Myocyte (in vitro differentiated cells): ENCODE data around the gene FAM149A. TPM values are rescaled to one million over a fixed set of nuclear protein-coding genes. Genes with fewer than 3 reads are reported as not detected.

Experiments used
- DNase-seq: peaks from one replicate; pipeline ENCODE4 v3.0.0-alpha.2; 2012; ENCODE audit warnings: low read depth
- total RNA-seq: library from RNA; depleted of rRNA; stranded (reverse); fragments of >200 nt; gene quantifications from 2 replicates; pipeline ENCODE4 v1.2.3, GENCODE V29; 2014

Gene FAM149A
- total RNA-seq, 1 donor from 2014 or later = 0.45 TPM

GRCh38 chr4:186201010-186201409 lies 96.5 kb downstream of the FAM149A start:
- DNase-seq = no peak

GRCh38 chr4:186201535-186202230 lies 97.2 kb downstream of the FAM149A start:
- no peak for DNase-seq

DNA sequence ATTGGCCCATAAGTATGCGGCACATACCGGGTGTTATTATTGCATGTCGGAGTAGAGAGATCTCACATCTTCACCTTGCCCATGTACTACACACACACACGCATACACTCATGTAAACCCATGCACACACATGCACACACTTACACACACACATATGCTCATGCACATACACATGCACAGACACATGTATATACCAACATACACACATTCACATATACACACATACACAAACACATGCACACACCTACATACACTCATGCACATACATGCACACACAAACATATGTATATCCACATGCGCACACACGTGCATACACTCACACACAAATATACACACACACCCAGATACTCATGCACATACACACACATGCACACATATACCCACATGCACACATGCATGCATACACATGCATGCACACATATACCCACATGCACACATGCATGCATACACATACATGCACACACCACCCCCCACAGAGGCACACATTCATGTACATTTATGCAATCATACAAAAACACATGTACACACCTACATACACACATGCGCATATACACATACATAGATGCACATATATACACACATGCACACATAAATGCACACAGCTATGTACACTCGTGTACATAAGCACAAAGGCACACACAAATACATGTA lies 98.1 kb downstream of the FAM149A start:
- DNase-seq = no peak

- DNase-seq = no peak
These were observed 98.9 kb downstream of the FAM149A start for GRCh38 chr4:186203406-186203805.

DNA sequence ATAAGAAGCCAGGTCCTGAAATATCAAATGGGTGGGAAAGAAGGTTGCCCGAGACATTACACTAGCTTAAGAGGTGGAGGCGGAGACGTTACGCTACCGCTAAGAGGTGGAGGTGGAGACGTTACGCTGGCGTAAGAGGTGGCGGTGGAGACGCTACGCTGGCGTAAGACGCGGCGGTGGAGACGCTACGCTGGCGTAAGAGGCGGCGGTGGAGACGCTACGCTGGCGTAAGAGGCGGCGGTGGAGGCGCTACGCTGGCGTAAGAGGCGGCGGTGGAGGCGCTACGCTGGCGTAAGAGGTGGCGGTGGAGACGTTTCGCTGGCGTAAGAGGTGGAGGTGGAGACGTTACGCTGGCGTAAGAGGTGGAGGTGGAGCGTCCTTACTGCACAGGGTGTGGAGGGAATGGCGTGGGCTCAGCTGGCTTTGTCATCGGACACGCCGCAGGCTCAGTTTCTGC lies 99.6 kb downstream of the FAM149A start:
- no peak for DNase-seq

- no peak for DNase-seq
These were observed 100.2 kb downstream of the FAM149A start for GRCh38 chr4:186204686-186205085.

DNA sequence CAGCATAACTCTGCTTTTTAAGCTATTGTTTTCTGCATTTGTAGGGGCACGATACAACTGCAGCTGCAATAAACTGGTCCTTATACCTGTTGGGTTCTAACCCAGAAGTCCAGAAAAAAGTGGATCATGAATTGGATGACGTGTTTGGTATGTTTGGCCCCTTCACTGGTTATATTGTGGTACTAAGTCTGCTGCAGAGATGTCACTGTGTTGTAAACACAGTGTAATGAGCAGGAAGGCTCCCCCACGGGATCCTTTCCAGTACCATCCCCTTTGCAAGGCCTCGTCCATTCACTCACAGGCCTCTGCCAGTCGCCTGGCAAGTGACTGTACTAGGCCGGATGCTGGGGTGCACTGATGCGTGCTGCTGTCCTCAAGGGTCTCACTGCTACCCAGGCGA lies 100.7 kb downstream of the FAM149A start:
- DNase-seq = no peak

DNA sequence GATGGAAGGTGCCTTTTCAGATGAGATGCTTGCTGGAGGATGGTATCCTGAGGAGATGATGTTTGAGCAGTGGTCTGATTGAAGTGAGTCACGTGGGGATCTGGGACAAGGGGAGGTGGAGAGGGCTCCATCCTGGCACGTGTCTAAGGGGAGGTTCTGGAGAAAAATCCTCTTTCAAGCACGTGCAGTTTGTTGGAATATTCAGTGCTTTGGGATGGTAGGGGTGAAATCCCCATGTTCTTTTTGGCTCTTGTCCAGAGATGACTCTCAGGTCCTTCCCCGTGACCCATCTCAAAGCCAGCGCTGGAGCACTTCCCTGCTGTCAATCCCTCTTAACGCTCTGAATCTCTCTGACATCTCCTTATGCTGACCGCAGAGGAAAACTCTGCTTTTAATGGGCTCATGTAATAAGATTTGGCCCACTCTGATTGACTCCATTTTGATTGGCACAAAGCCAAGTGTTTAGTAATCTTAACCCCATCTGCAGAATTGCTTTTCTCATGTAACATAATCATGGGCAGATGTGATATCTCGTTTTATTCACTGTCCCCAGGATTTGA lies 112.0 kb downstream of the FAM149A start:
- peak; percentile 25 for DNase-seq

DNA sequence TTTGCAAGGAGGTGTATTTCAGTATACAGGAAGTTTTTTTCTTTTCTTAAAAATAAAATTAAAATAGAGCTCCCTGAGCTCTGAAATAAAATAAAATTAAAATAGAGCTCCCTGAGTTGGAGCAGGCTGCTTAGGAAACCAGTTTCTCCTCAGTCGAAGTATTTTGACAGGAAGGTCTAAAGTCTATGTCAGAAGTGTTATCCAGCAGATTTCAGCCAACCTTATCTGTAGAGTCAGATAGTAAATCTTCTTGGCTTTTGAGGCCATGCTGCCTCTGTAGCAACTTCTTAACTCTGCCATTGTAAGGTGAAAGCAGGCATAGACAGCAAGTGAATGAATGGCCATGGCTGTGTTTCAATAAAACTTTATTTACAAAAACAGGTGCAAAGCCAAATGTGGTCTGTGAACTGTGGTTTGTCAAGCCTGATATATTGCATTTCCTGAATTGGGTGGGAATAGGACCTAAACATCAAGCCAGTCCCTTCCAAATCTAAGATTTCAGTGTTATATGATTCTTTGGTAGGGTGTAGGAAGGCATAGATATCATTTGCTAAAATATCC lies 113.3 kb downstream of the FAM149A start:
- DNase-seq = no peak

- no peak for DNase-seq
These were observed 117.1 kb downstream of the FAM149A start for GRCh38 chr4:186221624-186222023.

Other genes starting within 250 kb of the FAM149A start
- 2.8 and 3.6 TPM in 2 replicates for gene TLR3, start 35.5 kb upstream of the FAM149A start, total RNA-seq
- gene CYP4V2, start 86.9 kb downstream of the FAM149A start, total RNA-seq = 15.8 and 18.0 TPM in 2 replicates
- 0.42 TPM in 1 of 2 replicates, not detected in the other for gene KLKB1, start 122.8 kb downstream of the FAM149A start, total RNA-seq
- gene F11, start 161.5 kb downstream of the FAM149A start, total RNA-seq = not detected in 2 replicates